Dendritic cell treated with granulocyte-macrophage colony-stimulating factor and Interleukin-4, amounts not matched to agents 40 ng/mL and 50 ng/mL, for 4 days (primary cell): ENCODE measurements around the gene IFT52.

ENCODE experiments used
- H3K27ac Mint-ChIP-seq: one replicate; pipeline ENCODE4 v1.8.0; 2022; ENCODE audit warnings: mild to moderate bottlenecking, mixed read lengths
- H3K27me3 Mint-ChIP-seq: one replicate; pipeline ENCODE4 v1.8.0; 2022; ENCODE audit warnings: mild to moderate bottlenecking, mixed read lengths
- H3K36me3 Mint-ChIP-seq: one replicate; pipeline ENCODE4 v1.8.0; 2022; ENCODE audit warnings: low read depth, mixed read lengths
- H3K4me1 Mint-ChIP-seq: one replicate; pipeline ENCODE4 v1.8.0; 2022; ENCODE audit warnings: low read depth, mixed read lengths
- H3K4me3 Mint-ChIP-seq: one replicate; pipeline ENCODE4 v1.8.0; 2022; ENCODE audit warnings: mild to moderate bottlenecking, moderate library complexity, mixed read lengths
- H3K9me3 Mint-ChIP-seq: one replicate; pipeline ENCODE4 v1.8.0; 2022; ENCODE audit warnings: mixed read lengths
- intact Hi-C: fragments of 100-400 bp; cut with micrococcal nuclease; formaldehyde crosslinking; loops from one replicate; pipeline ENCODE4 v1.15.0; 2022

Gene IFT52

GRCh38 chr20:43669332-43669731 lies 78.6 kb downstream of the IFT52 start:
- Mint-ChIP-seq H3K9me3 (no peaks in the 10 kb centered on the region), H3K4me1 (peaks cover 16% of the 10 kb centered on the region), H3K4me3 (no peak overlapping the region), H3K27ac (no peak overlapping the region), H3K27me3 (peaks cover 29% of the 10 kb centered on the region), H3K36me3 (no peaks in the 10 kb centered on the region)
- intact Hi-C loops, result no loop called here

DNA sequence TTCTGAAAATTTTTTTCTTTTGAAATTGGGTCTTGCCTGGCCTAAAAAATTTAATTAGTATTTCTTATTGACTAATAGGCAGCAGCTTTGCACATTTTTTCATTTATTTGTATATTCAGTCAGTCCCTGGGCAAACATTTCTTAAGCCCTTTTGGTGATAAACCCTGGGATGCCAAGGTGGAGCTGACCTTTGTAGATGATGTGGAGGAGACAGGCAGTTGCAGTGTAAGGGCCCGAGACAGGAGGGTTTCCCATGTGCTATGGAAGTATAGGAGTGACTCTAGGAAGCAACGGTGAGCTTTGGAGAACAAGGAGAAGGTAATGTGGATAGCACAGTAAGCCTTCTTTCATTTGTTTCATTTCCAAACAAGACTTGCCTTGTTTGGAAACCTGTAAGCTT lies 79.7 kb downstream of the IFT52 start:
- Mint-ChIP-seq H3K36me3 (no peaks in the 10 kb centered on the region), H3K9me3 (no peaks in the 10 kb centered on the region), H3K27ac (no peak overlapping the region), H3K4me3 (no peak overlapping the region), H3K4me1 (peaks cover 16% of the 10 kb centered on the region), H3K27me3 (peaks cover 20% of the 10 kb centered on the region)
- intact Hi-C loops, result no loop called here

- no peaks in the 10 kb centered on the region for H3K9me3 Mint-ChIP-seq
- intact Hi-C loops, result no loop called here
- no peaks in the 10 kb centered on the region for H3K4me1 Mint-ChIP-seq
- H3K4me3 Mint-ChIP-seq, result no peak overlapping the region
- H3K27me3 Mint-ChIP-seq, result no peaks in the 10 kb centered on the region
- H3K27ac Mint-ChIP-seq, result no peak overlapping the region
- no peaks in the 10 kb centered on the region for H3K36me3 Mint-ChIP-seq
These were observed 85.6 kb downstream of the IFT52 start for GRCh38 chr20:43676368-43676767.

- H3K4me1 Mint-ChIP-seq, result no peaks in the 10 kb centered on the region
- no peaks in the 10 kb centered on the region for H3K9me3 Mint-ChIP-seq
- intact Hi-C loops, result no loop called here
- H3K36me3 Mint-ChIP-seq, result no peaks in the 10 kb centered on the region
- no peak overlapping the region for H3K4me3 Mint-ChIP-seq
- H3K27me3 Mint-ChIP-seq, result no peaks in the 10 kb centered on the region
- H3K27ac Mint-ChIP-seq, result no peak overlapping the region
These were observed 90.2 kb downstream of the IFT52 start for GRCh38 chr20:43680981-43681380.

DNA sequence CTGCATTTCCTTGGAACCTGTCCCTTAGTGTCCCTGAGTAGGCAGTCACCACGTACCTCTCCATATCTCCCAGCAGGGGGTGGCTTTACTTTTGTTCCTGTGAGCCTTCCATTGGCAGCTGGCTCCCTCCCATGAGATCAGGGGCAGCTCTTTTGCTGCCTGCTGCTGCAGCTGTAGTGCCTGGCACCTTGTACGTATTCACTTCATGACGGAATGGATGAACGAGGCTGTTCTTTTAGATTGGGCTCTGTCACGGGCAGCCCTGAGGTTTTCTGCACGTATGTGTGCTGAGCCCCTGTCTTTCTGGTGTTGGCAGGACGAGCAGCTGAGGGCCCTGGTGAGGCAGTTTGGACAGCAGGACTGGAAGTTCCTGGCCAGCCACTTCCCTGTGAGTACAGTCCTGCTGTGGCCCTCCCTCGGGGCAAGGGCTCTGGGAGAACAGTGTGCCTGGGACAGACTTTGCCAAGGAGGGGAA lies 90.8 kb downstream of the IFT52 start:
- Mint-ChIP-seq H3K27me3 (no peaks in the 10 kb centered on the region), H3K36me3 (no peaks in the 10 kb centered on the region), H3K9me3 (no peaks in the 10 kb centered on the region), H3K27ac (no peak overlapping the region), H3K4me1 (no peaks in the 10 kb centered on the region), H3K4me3 (no peak overlapping the region)
- intact Hi-C loops, result no loop called here

GRCh38 chr20:43681991-43682410 lies 91.3 kb downstream of the IFT52 start:
- H3K9me3 Mint-ChIP-seq, result no peaks in the 10 kb centered on the region
- no peaks in the 10 kb centered on the region for H3K36me3 Mint-ChIP-seq
- no peak overlapping the region for H3K4me3 Mint-ChIP-seq
- no peak overlapping the region for H3K27ac Mint-ChIP-seq
- intact Hi-C loops, result no loop called here
- no peaks in the 10 kb centered on the region for H3K27me3 Mint-ChIP-seq
- H3K4me1 Mint-ChIP-seq, result no peaks in the 10 kb centered on the region

DNA sequence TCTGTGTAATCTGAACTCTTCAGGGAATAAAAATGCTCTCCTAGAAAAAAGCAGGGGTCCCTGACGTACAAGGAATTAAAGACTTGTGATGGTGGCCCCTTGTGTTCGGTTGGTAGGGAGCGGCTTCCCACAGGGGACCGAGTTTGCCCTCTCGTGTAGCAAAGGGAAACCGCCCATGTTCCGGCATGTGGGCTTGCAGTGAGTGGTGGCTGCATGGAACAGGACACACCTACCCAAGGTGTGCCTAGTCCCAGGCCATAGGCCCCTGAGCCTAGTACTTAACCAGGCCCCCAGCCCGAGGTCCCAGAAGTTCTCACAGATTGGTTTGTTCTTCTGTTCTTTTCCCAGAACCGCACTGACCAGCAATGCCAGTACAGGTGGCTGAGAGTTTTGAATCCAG lies 91.7 kb downstream of the IFT52 start:
- no peaks in the 10 kb centered on the region for H3K9me3 Mint-ChIP-seq
- H3K4me1 Mint-ChIP-seq, result no peaks in the 10 kb centered on the region
- H3K27me3 Mint-ChIP-seq, result no peaks in the 10 kb centered on the region
- H3K27ac Mint-ChIP-seq, result no peak overlapping the region
- no peak overlapping the region for H3K4me3 Mint-ChIP-seq
- intact Hi-C loops, result no loop called here
- H3K36me3 Mint-ChIP-seq, result no peaks in the 10 kb centered on the region

DNA sequence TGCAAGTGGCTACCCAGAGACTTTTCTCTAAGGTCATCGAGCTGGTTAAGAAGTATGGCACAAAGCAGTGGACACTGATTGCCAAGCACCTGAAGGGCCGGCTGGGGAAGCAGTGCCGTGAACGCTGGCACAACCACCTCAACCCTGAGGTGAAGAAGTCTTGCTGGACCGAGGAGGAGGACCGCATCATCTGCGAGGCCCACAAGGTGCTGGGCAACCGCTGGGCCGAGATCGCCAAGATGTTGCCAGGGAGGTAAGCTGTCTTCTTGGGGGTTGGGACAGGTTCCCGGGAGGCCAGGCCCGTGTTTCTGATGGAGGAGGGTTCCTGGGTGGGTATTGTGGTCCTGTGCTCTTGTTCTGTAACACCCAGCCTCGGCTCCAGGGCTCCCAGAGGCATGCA lies 96.1 kb downstream of the IFT52 start:
- no peak overlapping the region for H3K27ac Mint-ChIP-seq

GRCh38 chr20:43689165-43689564 lies 98.4 kb downstream of the IFT52 start:
- Mint-ChIP-seq H3K9me3 (no peaks in the 10 kb centered on the region), H3K4me3 (no peak overlapping the region), H3K36me3 (no peaks in the 10 kb centered on the region), H3K27ac (no peak overlapping the region), H3K27me3 (no peaks in the 10 kb centered on the region), H3K4me1 (no peaks in the 10 kb centered on the region)
- intact Hi-C loops, result no loop called here

More for the DNA sequence above, 96.1 kb downstream of the IFT52 start:
- intact Hi-C loops, result no loop called here
- H3K36me3 Mint-ChIP-seq, result no peaks in the 10 kb centered on the region
- no peak overlapping the region for H3K4me3 Mint-ChIP-seq
- H3K9me3 Mint-ChIP-seq, result no peaks in the 10 kb centered on the region
- no peaks in the 10 kb centered on the region for H3K27me3 Mint-ChIP-seq
- no peaks in the 10 kb centered on the region for H3K4me1 Mint-ChIP-seq

GRCh38 chr20:43690943-43691598 lies 100.3 kb downstream of the IFT52 start:
- no peak overlapping the region for H3K4me3 Mint-ChIP-seq
- no peaks in the 10 kb centered on the region for H3K27me3 Mint-ChIP-seq
- intact Hi-C loops, result no loop called here
- H3K36me3 Mint-ChIP-seq, result no peaks in the 10 kb centered on the region
- H3K27ac Mint-ChIP-seq, result no peak overlapping the region
- H3K4me1 Mint-ChIP-seq, result no peaks in the 10 kb centered on the region
- H3K9me3 Mint-ChIP-seq, result no peaks in the 10 kb centered on the region

DNA sequence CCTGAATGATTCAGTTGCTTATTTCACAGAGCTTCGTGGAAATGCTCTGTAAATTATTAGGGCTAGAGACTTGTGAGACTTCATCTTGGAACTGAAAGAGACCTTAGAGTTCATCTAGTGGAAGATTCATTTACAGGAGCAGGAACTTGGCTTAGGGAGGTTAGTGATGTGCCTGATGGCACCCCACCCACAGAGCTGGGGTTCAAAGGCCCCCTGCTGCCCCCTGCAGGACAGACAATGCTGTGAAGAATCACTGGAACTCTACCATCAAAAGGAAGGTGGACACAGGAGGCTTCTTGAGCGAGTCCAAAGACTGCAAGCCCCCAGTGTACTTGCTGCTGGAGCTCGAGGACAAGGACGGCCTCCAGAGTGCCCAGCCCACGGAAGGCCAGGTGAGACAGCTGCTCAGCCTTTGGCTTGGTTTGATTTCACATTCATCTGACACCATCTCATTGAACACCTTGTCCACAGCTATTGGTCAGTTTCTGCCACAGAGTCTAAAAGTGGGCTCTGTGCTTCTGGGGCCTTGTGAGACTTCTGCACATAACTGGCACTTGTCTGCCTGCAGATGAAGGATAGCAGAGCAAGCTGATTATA lies 101.3 kb downstream of the IFT52 start:
- Mint-ChIP-seq H3K27ac (no peak overlapping the region), H3K36me3 (no peaks in the 10 kb centered on the region), H3K4me3 (no peak overlapping the region), H3K27me3 (no peaks in the 10 kb centered on the region), H3K9me3 (no peaks in the 10 kb centered on the region), H3K4me1 (no peaks in the 10 kb centered on the region)
- intact Hi-C loops, result loop anchor here (1.0 kb wide), 1 partner anchor 154 kb away; no protein-coding TSS in a partner anchor

DNA sequence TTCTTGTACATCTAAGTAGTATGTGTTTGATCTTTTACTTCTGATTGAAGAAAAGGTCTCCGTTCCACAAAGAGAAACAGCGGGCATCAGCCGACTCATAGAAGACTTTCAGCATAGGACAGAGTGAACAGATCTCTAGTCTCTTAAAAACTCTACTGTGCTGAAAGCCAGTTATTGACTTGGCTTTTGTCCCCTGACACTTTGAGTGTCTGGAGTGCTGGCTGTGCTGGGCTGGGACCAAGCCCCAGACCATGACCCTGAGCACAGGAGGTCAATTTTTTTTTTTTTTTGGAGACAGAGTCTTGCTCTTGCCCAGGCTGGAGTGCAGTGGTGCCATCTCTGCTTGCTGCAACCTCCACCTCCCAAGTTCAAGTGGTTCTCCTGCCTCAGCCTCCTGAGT lies 104.0 kb downstream of the IFT52 start:
- intact Hi-C loops, result no loop called here
- Mint-ChIP-seq H3K36me3 (no peaks in the 10 kb centered on the region), H3K27ac (no peak overlapping the region), H3K27me3 (no peaks in the 10 kb centered on the region), H3K4me3 (no peak overlapping the region), H3K9me3 (no peaks in the 10 kb centered on the region), H3K4me1 (no peaks in the 10 kb centered on the region)

- no peaks in the 10 kb centered on the region for H3K27me3 Mint-ChIP-seq
- intact Hi-C loops, result no loop called here
- H3K9me3 Mint-ChIP-seq, result no peaks in the 10 kb centered on the region
- no peaks in the 10 kb centered on the region for H3K36me3 Mint-ChIP-seq
- H3K4me1 Mint-ChIP-seq, result no peaks in the 10 kb centered on the region
- no peak overlapping the region for H3K4me3 Mint-ChIP-seq
- H3K27ac Mint-ChIP-seq, result no peak overlapping the region
These were observed 104.8 kb downstream of the IFT52 start for GRCh38 chr20:43695571-43695970.
